ENCODE data around the gene SERPINB10.

The SERPINB10 gene

DNA sequence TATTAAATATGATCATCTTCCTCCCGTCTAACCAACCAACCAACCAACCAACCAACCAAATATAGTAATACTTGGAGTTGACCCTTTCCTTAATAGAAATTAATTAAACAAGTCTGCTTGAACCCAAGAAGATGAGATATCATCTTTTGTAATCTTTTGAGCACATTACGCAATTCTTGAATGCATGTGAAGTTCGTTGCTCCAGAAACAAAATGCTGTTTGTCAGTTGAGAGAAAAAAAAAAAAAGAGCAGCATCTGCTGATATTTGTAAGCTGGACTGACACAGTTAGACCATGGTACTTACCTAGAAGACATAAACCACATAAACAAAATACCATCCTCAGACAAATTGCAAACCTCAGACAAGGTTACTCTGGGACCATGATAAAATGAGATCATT is 29.4 kb upstream of the SERPINB10 start:
- Histone ChIP-seq H3K27me3 (ENCODE audit: control insufficient read depth, insufficient read depth, low read length) (no peaks in the 10 kb centered on the region), H3K27ac (ENCODE audit: low read length) (no peak overlapping the region), H3K4me1 (ENCODE audit: control insufficient read depth, insufficient read depth, low read length) (no peaks in the 10 kb centered on the region), H3K4me3 (ENCODE audit: low read length) (no peak overlapping the region), H3K9me3 (ENCODE audit: control insufficient read depth, insufficient read depth, low read length) (no peaks in the 10 kb centered on the region), H3K36me3 (ENCODE audit: control insufficient read depth, insufficient read depth, low read length) (no peaks in the 10 kb centered on the region)
- WGBS (ENCODE audit: insufficient coverage, insufficient read length) = no CpG with 5 or more reads among the region's 3 CpGs
- no peak for DNase-seq (ENCODE audit: low read depth, low spot score)

- Histone ChIP-seq H3K36me3 (ENCODE audit: control insufficient read depth, insufficient read depth, low read length) (no peaks in the 10 kb centered on the region), H3K27ac (ENCODE audit: low read length) (no peak overlapping the region), H3K4me3 (ENCODE audit: low read length) (no peak overlapping the region), H3K27me3 (ENCODE audit: control insufficient read depth, insufficient read depth, low read length) (no peaks in the 10 kb centered on the region), H3K9me3 (ENCODE audit: control insufficient read depth, insufficient read depth, low read length) (no peaks in the 10 kb centered on the region), H3K4me1 (ENCODE audit: control insufficient read depth, insufficient read depth, low read length) (no peaks in the 10 kb centered on the region)
- DNase-seq (ENCODE audit: low read depth, low spot score) = no peak
- no CpG with 5 or more reads among the region's 4 CpGs for WGBS (ENCODE audit: insufficient coverage, insufficient read length)
Measured at GRCh38 chr18:63878925-63879324, 28.8 kb upstream of the SERPINB10 start.

DNA sequence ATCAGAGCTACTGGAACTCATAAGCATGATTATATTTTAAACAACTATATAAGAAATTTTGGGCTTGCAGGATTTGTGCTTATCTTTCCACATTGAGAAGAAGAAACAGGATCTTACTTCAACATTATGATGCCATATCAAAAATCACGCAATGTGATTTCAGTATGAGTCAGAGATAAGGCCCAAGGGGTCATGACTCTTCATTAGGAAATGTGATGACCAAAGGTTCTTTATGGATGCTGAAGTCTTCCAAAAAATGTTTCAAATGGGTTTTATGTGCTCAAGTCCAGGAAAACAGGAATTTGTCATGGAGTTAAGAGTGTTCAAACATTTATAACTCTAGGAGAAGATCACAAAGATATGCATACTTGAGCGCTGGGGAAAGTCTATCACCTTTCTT is 28.0 kb upstream of the SERPINB10 start:
- no peak for DNase-seq (ENCODE audit: low read depth, low spot score)
- Histone ChIP-seq H3K36me3 (ENCODE audit: control insufficient read depth, insufficient read depth, low read length) (no peaks in the 10 kb centered on the region), H3K4me1 (ENCODE audit: control insufficient read depth, insufficient read depth, low read length) (no peaks in the 10 kb centered on the region), H3K9me3 (ENCODE audit: control insufficient read depth, insufficient read depth, low read length) (no peaks in the 10 kb centered on the region), H3K27me3 (ENCODE audit: control insufficient read depth, insufficient read depth, low read length) (no peaks in the 10 kb centered on the region), H3K4me3 (ENCODE audit: low read length) (no peak overlapping the region), H3K27ac (ENCODE audit: low read length) (no peak overlapping the region)
- no CpG with 5 or more reads among the region's 2 CpGs for WGBS (ENCODE audit: insufficient coverage, insufficient read length)

GRCh38 chr18:63881851-63882250 is 25.9 kb upstream of the SERPINB10 start:
- no CpG with 5 or more reads among the region's 4 CpGs for WGBS (ENCODE audit: insufficient coverage, insufficient read length)
- H3K36me3 ChIP-seq (ENCODE audit: control insufficient read depth, insufficient read depth, low read length) = no peaks in the 10 kb centered on the region
- H3K27me3 ChIP-seq (ENCODE audit: control insufficient read depth, insufficient read depth, low read length) = no peaks in the 10 kb centered on the region
- no peak overlapping the region for H3K4me3 ChIP-seq (ENCODE audit: low read length)
- no peak overlapping the region for H3K27ac ChIP-seq (ENCODE audit: low read length)
- no peaks in the 10 kb centered on the region for H3K9me3 ChIP-seq (ENCODE audit: control insufficient read depth, insufficient read depth, low read length)
- no peaks in the 10 kb centered on the region for H3K4me1 ChIP-seq (ENCODE audit: control insufficient read depth, insufficient read depth, low read length)
- no peak for DNase-seq (ENCODE audit: low read depth, low spot score)

GRCh38 chr18:63882333-63883141 is 25.2 kb upstream of the SERPINB10 start:
- no peaks in the 10 kb centered on the region for H3K9me3 ChIP-seq (ENCODE audit: control insufficient read depth, insufficient read depth, low read length)
- 100% methylated on average over 1 of the region's 8 CpGs for WGBS (ENCODE audit: insufficient coverage, insufficient read length)
- H3K27me3 ChIP-seq (ENCODE audit: control insufficient read depth, insufficient read depth, low read length) = no peaks in the 10 kb centered on the region
- no peak overlapping the region for H3K4me3 ChIP-seq (ENCODE audit: low read length)
- H3K4me1 ChIP-seq (ENCODE audit: control insufficient read depth, insufficient read depth, low read length) = no peaks in the 10 kb centered on the region
- DNase-seq (ENCODE audit: low read depth, low spot score) = no peak
- no peak overlapping the region for H3K27ac ChIP-seq (ENCODE audit: low read length)
- no peaks in the 10 kb centered on the region for H3K36me3 ChIP-seq (ENCODE audit: control insufficient read depth, insufficient read depth, low read length)

GRCh38 chr18:63883617-63884016 is 24.1 kb upstream of the SERPINB10 start:
- H3K4me1 ChIP-seq (ENCODE audit: control insufficient read depth, insufficient read depth, low read length) = no peaks in the 10 kb centered on the region
- no peak overlapping the region for H3K4me3 ChIP-seq (ENCODE audit: low read length)
- no peak overlapping the region for H3K27ac ChIP-seq (ENCODE audit: low read length)
- H3K9me3 ChIP-seq (ENCODE audit: control insufficient read depth, insufficient read depth, low read length) = no peaks in the 10 kb centered on the region
- DNase-seq (ENCODE audit: low read depth, low spot score) = no peak
- no peaks in the 10 kb centered on the region for H3K36me3 ChIP-seq (ENCODE audit: control insufficient read depth, insufficient read depth, low read length)
- no peaks in the 10 kb centered on the region for H3K27me3 ChIP-seq (ENCODE audit: control insufficient read depth, insufficient read depth, low read length)

DNA sequence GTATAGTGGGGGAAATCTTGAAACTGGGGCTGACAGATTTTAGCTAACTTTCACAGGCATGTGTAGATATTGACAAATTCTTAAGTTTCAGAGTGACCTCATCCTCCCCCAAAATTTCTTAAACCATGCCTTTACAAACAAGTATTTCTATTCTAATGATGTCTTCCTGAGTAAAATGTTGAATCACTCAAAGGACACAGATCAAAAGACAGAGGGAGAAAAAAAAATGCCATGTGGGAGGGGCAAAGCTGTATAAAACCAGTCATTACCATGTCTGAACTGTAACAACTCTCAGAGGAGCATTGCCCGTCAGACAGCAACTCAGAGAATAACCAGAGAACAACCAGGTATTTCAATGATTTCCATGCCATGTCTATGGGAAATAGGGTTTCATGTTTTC is 20.3 kb upstream of the SERPINB10 start, which contains the start of gene SERPINB2:
SERPINB2 (plus strand) TSS at position 282 of the 400 bp plus-strand sequence. CDS start 3,740 bp downstream, outside the sequence.
- H3K9me3 ChIP-seq (ENCODE audit: control insufficient read depth, insufficient read depth, low read length) = no peaks in the 10 kb centered on the region
- no peaks in the 10 kb centered on the region for H3K36me3 ChIP-seq (ENCODE audit: control insufficient read depth, insufficient read depth, low read length)
- H3K4me1 ChIP-seq (ENCODE audit: control insufficient read depth, insufficient read depth, low read length) = no peaks in the 10 kb centered on the region
- no peak within 1 kb of the TSS for H3K4me3 ChIP-seq (ENCODE audit: low read length)
- DNase-seq (ENCODE audit: low read depth, low spot score) = no peak
- no peak within 1 kb of the TSS for H3K27ac ChIP-seq (ENCODE audit: low read length)
- no CpG with 5 or more reads among the region's 1 CpG for WGBS (ENCODE audit: insufficient coverage, insufficient read length)
- H3K27me3 ChIP-seq (ENCODE audit: control insufficient read depth, insufficient read depth, low read length) = no peaks in the 10 kb centered on the region

- no peaks in the 10 kb centered on the region for H3K36me3 ChIP-seq (ENCODE audit: control insufficient read depth, insufficient read depth, low read length)
- H3K4me3 ChIP-seq (ENCODE audit: low read length) = no peak overlapping the region
- no peaks in the 10 kb centered on the region for H3K4me1 ChIP-seq (ENCODE audit: control insufficient read depth, insufficient read depth, low read length)
- DNase-seq (ENCODE audit: low read depth, low spot score) = no peak
- no peaks in the 10 kb centered on the region for H3K9me3 ChIP-seq (ENCODE audit: control insufficient read depth, insufficient read depth, low read length)
- WGBS (ENCODE audit: insufficient coverage, insufficient read length) = no CpG with 5 or more reads among the region's 1 CpG
- no peak overlapping the region for H3K27ac ChIP-seq (ENCODE audit: low read length)
- no peaks in the 10 kb centered on the region for H3K27me3 ChIP-seq (ENCODE audit: control insufficient read depth, insufficient read depth, low read length)
Measured at GRCh38 chr18:63888470-63889190, 19.1 kb upstream of the SERPINB10 start.

- Histone ChIP-seq H3K4me3 (ENCODE audit: low read length) (no peak overlapping the region), H3K9me3 (ENCODE audit: control insufficient read depth, insufficient read depth, low read length) (no peaks in the 10 kb centered on the region), H3K36me3 (ENCODE audit: control insufficient read depth, insufficient read depth, low read length) (no peaks in the 10 kb centered on the region), H3K27me3 (ENCODE audit: control insufficient read depth, insufficient read depth, low read length) (no peaks in the 10 kb centered on the region), H3K4me1 (ENCODE audit: control insufficient read depth, insufficient read depth, low read length) (no peaks in the 10 kb centered on the region), H3K27ac (ENCODE audit: low read length) (no peak overlapping the region)
- no CpG with 5 or more reads among the region's 2 CpGs for WGBS (ENCODE audit: insufficient coverage, insufficient read length)
- no peak for DNase-seq (ENCODE audit: low read depth, low spot score)
Measured at GRCh38 chr18:63889626-63890025, 18.1 kb upstream of the SERPINB10 start.

DNA sequence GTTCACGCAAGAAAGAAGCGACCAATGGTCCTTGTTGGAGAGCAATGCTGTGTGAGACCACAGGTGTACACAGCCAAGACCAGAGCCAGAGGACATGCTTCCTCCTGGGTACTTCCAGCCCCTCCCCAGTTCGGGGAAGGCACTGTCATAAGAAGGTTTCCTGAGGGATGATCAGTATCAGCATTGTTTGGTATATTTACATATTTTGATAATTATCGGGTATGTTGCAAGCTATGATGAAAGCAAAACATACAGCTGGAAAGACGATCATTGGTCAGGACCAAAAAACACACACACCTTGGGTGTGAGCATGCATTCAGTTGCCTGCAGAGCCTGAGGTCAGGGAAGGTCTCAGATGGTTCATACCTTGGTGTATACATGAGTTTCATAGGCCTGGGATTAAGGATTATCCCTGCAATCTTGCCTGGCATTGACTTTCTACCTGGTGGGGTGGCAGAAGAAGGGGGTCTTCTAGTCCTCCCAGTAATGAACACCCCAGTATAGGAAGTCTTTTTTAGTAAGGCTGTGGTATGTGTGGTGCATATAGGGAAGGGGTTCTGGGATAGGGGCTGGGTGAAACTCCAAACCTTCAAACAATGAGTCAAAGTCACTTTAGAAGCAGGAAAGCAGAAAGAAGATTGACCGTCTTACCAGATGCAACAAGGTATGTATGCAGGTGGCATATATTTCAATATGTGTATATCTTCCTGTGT is 17.4 kb upstream of the SERPINB10 start:
- WGBS (ENCODE audit: insufficient coverage, insufficient read length) = no CpG with 5 or more reads among the region's 6 CpGs
- Histone ChIP-seq H3K9me3 (ENCODE audit: control insufficient read depth, insufficient read depth, low read length) (no peaks in the 10 kb centered on the region), H3K4me1 (ENCODE audit: control insufficient read depth, insufficient read depth, low read length) (no peaks in the 10 kb centered on the region), H3K36me3 (ENCODE audit: control insufficient read depth, insufficient read depth, low read length) (no peaks in the 10 kb centered on the region), H3K27ac (ENCODE audit: low read length) (no peak overlapping the region), H3K4me3 (ENCODE audit: low read length) (no peak overlapping the region), H3K27me3 (ENCODE audit: control insufficient read depth, insufficient read depth, low read length) (no peaks in the 10 kb centered on the region)
- DNase-seq (ENCODE audit: low read depth, low spot score) = no peak

Data from iPS DF 6.9 (cell line).